Activated gamma-delta T cell (primary cell): ENCODE results near the gene TERT.
"Not testable (repeated sequence)": the region's sequence is repeated elsewhere in the genome, so short reads cannot be mapped to it uniquely, and the experiment has no call there.

Source experiments
- DNase-seq: peaks from one replicate; lab custom pipeline; 2025; lab: John Stamatoyannopoulos, UW

The TERT gene

DNA sequence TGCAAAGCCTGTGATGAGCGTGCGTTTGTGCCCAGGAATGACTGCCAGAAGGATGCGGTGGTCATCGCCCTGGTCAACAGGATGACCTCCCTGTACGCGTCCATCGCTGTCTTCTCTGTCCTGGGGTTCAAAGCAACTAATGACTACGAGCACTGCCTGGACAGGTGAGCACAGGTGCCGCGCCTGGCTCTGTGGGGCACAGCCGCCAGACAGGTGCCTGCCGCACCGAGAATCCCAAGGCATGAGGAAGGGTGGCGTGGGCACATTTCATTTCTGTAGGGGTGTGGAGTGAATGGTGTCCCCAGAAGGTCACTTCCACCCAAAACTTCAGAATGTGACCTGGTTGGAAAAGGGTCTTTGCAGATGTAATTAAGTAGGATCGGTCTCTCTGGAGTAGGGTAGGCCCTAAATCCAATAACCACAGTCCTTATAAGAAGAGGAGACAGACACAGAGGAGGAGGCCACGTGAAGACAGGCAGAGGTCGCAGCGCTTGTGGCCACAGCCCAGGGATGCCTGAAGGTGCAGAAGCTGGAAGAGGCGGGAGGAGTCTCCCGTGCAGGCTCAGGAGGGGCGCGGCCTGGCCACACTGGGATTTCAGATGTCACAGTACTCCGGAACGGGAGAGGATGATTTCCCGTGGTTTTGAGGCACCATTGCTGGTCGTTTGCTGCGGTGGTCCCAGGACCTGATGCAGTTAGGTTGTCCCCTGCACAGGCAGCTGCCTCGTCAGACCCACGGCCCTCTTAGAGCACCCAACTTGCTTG is 54.2 kb downstream of the TERT start:
- DNase-seq, result no peak

DNA sequence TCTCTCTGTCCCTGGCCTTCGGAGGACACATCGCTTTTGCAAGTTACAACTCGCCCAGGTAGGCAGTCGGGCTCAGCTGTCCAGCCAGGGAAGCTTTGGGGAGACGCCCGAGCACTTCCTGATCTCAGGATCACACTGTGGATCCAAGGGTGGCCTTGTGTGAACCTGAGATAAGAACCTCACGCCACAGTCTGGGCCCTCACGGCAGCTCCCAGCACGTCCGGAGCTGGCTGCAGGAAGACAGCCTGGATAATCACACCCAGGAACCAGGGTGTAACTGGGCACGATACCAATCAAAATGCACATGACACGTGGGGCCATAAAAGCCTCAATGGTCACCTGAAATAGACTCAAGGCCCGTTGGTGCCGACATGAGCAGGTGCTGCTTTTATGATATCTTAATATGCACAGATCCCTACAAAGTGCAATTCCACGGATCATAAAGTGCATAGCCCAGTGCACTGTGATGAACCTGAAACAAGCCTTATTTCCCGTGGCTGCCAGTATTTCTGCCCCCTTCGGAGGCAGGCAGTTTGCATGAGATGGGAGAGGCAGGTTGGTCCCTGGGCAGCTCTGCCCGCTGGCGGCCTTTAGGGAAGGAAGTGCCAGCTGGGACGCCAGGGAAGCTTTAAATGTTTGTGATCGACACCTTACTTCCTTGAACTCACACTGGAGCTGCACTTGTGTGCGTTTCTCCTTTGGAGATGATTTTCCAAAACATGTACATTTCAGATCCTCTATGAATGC is 55.2 kb downstream of the TERT start:
- no peak for DNase-seq

GRCh38 chr5:1235838-1236237 is 59.0 kb downstream of the TERT start:
- DNase-seq, result no peak

DNA sequence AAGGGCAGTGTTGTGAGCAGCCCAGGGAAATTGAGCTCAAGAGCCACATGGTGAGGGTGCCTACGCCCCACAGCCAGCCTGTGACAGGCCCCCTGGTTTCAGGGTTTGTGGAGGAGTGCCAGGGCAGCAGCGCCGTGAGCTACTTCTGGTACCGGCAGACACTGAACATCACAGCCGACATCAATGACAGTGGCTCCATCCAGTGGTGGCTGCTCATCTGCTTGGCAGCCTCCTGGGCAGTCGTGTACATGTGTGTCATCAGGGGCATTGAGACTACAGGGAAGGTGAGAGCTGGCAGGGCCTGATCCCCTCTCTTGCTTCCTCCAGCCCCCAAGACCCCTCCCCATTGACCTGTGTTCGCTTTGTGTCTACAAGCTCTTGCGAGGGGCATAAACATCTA is 59.5 kb downstream of the TERT start:
- DNase-seq, result no peak

GRCh38 chr5:1232780-1233179 is 62.1 kb downstream of the TERT start:
- DNase-seq, result no peak

- DNase-seq, result no peak
These were observed 63.4 kb downstream of the TERT start for GRCh38 chr5:1231354-1231905.

GRCh38 chr5:1230551-1230950 is 64.3 kb downstream of the TERT start:
- DNase-seq, result no peak

- no peak for DNase-seq
These were observed 65.0 kb downstream of the TERT start for GRCh38 chr5:1229822-1230221.

DNA sequence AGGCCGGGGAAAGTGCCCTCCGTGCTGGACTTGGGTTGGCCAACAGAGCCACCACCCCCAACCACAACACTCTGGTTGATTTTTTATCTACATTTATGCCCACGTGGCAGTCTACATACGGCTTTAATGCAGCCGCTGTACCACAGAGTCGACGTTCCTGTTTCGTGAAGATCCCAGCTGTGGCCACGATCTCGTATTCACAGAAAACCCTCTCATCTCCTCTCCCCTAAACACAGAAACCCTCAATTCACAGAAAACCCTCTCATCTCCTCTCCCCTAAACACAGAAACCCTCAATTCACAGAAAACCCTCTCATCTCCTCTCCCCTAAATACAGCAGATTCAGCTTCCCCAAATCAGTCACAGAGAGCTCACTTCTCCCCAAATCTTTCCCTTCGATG is 65.8 kb downstream of the TERT start:
- not testable (repeated sequence) for DNase-seq

DNA sequence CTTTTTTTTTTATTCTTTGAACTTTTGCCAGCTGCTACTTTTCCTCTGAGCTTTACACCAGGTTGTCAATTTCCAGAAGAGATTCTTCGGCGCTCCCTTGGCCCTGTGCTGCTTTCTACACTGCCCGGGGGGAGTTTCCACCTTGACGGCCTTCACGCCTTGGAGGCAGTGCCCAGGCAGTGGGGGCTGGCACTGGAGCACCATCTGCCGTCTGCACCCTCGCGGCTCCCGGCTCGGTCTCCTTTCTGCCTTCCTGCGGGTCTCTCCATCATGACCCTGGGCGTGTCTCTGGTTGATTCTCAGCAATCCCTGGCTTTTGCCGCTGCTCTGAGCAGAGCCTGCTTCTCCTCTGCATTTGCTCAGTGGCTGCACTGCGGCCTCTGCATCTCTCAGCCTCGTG is 66.7 kb downstream of the TERT start:
- DNase-seq, result no peak

GRCh38 chr5:1227667-1228066 is 67.2 kb downstream of the TERT start:
- DNase-seq, result no peak

GRCh38 chr5:1226839-1227581 is 67.9 kb downstream of the TERT start:
- no peak for DNase-seq

DNA sequence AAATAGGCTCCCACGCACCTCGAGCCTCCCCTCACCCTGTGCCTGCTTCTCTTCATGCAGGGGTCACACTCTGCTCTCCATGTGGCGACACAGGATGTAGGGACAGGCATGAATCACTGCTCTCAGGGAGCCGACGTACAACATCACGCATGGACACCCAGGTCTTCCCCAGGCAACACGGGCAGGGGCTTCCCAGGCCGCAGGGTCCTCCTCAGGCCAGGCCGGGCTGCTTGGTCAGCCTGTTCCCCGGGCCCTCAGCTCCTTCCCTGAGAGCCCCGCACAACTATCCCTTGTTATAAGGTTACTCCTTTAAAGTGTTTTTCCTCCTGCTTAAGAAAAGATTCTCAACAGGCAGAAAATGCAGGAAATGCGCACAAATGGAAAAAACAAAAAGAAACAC is 68.6 kb downstream of the TERT start:
- DNase-seq, result no peak

- DNase-seq, result no peak
These were observed 69.8 kb downstream of the TERT start, which contains the start of gene SLC6A18 for GRCh38 chr5:1225081-1225480. SLC6A18 (plus strand) TSS chr5:1225381; CDS start chr5:1225478, 97 bp downstream.

GRCh38 chr5:1224631-1225030 is 70.2 kb downstream of the TERT start:
- DNase-seq, result no peak

- DNase-seq, result no peak
These were observed 71.6 kb downstream of the TERT start for GRCh38 chr5:1223278-1223670.

DNA sequence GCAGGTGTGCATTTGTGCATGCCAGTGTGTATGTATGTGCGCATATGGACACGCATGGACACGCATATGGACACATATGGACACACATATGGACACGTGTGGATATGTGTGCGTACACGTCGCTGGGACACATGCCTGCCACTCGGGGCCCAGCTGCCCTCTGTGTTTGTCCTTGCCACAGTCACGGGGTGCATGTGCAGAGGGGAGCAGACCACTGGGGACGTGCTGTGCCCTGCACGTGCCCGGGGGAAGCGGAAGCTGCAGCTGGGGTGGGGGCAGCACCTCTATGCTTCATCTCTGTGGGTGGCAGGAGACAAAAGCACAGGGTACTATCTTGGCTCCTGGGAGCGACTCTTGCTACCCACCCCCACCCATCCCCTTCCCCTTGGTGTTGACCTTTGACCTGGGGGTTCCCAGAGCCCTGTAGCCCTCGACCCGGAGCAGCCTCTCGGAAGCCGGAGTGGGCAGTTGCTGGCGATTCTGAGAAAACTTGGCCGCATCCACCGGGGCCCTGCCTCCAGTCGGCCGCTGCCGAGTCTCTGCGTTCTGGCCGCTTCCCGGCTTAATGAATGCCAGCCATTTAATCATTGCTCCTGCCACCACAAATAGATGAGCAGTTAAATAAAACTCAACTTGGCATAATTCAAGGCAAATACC is 72.1 kb downstream of the TERT start:
- DNase-seq, result no peak

GRCh38 chr5:1222147-1222546 is 72.7 kb downstream of the TERT start:
- DNase-seq, result no peak

- no peak for DNase-seq
These were observed 73.1 kb downstream of the TERT start for GRCh38 chr5:1221721-1222120.

DNA sequence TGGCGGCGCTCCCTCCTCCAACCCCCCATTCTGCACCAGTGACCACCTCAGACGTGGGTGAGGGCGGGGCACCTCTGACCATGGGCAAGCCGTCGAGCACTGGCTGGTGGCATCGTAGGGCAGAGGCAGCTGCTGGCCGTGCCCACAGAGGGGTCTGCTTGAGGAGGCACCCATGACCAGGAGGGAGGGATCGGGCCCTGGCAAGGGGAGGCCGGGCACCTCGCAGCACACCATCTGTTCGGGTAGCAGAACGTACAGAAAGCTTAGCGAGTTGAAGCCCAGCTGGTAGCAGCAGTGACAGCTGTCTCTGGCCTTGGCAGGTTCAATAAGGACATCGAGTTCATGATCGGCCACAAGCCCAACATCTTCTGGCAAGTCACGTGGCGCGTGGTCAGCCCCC is 74.0 kb downstream of the TERT start:
- no peak for DNase-seq

DNA sequence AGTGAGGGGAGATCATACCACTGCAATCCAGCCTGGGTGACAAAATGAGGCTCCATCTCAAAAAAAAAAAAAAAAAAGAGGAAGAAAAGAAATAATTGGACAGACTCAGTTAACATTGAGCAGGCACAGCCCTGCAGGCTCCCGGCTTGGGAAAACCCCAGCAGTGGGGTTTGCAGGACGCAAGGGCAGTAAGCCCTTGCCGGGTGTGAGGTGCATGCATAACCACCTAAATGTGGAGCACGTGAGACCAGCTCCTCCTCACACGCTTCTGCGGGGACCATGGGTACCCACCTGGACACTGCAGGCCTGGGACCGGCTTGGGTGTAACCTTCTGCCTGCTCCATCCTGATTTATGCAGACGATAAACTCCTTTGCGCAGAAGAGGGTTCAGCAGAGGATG is 74.5 kb downstream of the TERT start:
- DNase-seq, result no peak

- DNase-seq, result no peak
These were observed 75.1 kb downstream of the TERT start for GRCh38 chr5:1219768-1220100.
